Right lobe of liver (tissue), 4 donors: ENCODE measurements around the gene PPEF1.

Source experiments
- CTCF ChIP-seq, 4 donors: fragments of 200-600 bp in 3 of 4; fragments of 450-650 bp in 1 of 4; IDR thresholded peaks; one replicate each; pipeline versions ENCODE4 v1.5.1 to v1.8.0; 2016 to 2022; ENCODE audit warnings: antibody characterized with exemption in 4 of 4, mild to moderate bottlenecking in 2 of 4
- POLR2A ChIP-seq: fragments of 450-650 bp; IDR thresholded peaks from one replicate; pipeline ENCODE4 v1.6.1; 2017; ENCODE audit warnings: antibody characterized with exemption, mild to moderate bottlenecking
- donor health status: DM: no; HTN: no; CAD: no.
- donor health status: DM: no; HTN: no; CAD: no.
- donor health status: DM: no; HTN: yes; CAD: no.

DNA sequence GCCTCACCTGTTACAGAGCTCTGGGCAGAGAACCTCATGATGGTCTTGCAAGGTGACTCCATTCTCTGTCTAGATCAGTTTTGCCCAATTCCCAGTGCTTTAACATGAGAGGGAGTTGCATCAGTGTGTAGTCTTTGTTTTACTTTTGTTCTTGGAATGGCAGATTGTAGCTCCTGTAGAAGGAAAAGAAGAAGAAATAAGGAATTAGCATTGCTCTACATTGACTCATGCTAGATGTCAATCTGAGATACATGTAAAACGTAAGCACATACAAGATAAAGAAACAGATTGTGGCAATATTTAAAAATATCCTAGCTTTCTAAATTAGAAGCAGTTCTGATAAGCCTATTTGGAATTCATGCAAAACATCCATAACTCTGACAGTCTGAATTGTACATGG lies 16.0 kb upstream of the PPEF1 start:
- TF ChIP-seq CTCF (IDR thresholded peaks at IDR 0.05) (no peak), POLR2A (no peak)
